Measurements from ENCODE around the gene SLC16A13.
"Not testable (repeated sequence)": the region's sequence is repeated elsewhere in the genome, so short reads cannot be mapped to it uniquely, and the experiment has no call there.

Gene SLC16A13

DNA sequence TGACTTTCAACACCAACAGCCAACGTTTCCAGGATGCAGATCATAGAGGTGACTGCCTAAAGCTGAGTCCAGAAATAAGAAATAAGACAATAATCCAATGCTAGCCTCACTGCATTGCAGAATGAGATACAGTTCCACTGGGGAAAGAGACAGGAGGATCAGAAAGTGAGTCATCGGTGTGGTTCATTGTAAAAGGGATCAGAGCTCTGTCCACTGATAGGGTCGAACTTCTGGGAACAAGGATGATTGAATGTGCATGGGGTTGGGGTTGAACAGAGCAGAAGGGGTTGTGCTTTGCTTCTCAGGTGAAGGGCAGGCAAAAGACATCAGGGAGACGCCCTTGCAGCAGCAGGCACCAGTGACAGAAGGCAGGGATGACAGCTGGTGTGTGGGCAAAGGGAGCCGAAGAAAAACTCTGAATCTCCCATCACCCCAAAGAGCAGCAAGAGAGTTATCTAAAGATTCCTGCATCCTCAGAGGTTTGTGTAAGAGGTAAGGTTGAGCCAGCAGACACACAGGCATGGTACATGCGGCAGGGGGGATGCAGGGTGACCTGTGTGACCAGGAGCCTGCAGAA, 27.8 kb downstream of the SLC16A13 start:
- DNase-seq (ENCODE audit: low read depth) = no peak

DNA sequence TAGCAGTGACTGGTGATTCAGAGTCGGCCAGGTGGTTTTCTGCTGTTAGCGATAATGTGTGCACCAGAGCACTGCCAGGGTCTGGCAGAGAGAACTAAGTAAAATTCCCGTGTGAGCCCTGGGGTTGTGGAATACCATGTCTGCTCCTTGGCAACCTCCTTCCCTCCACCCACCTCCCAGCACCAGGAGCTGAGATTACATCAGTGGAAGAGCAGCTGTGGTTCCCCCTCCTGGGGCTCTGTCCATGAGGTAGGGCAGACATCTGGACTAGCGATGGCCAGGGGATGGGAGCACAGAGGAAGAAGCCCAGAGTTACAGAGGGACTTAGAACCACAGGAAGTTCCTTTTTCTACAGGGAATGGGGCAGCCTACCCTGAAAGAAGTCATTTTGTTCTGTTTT, 28.4 kb downstream of the SLC16A13 start:
- DNase-seq (ENCODE audit: low read depth) = no peak

DNA sequence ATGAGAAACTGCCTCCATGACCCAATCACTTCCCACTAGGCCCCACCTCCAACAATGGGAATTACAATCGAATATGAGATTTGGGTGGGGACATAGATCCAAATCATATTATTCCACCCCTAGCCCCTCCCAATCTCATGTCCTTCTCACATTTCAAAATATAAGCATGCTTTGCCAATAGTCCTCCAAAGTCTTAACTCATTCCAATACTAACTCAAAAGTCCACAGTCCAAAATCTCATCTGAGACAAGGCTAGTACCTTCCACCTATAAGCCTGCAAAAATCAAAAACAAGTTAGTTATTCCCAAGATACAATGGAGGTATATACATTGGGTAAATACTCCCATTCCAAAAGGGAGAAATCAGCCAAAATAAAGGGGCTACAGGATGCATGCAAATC, 31.4 kb downstream of the SLC16A13 start:
- no peak for DNase-seq (ENCODE audit: low read depth)

DNA sequence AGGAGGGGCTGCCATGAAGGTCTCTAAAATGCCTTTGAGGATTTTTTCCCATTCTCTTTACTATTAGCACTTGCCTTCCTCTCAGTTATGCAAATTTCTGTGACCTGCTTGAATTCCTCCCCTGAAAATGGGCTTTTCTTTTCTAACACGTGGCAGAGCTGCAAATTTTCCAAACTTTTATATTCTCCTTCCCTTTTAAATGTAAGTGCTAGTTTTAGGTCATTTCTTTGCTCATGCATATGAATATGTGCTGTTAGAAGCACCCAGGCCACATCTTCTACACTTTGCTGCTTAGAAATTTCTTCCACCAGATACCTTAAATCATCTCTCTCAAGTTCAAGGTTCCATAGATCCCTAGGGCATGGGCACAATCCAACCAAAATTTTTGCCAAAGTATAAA, 32.5 kb downstream of the SLC16A13 start:
- DNase-seq (ENCODE audit: low read depth) = no peak

DNA sequence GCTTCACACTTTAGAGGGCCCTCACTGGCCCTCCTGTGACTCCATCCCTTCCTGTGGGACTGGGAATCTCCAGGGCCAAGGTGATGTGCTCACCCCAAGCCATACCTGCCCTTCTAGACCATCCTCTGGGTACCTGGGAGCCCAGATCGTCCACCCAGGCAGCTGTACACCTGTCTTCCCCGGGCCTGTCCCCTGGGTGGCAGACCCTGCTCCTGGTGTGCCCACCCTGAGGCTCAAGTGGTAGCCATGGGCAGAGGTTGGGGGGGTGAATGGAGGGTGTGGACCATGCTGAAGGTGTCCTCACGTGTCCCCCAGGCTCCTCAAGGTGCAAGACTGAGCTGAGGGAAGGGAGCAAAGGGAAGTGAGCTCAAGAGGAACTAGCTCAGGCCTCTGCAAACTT, 34.9 kb downstream of the SLC16A13 start:
- no peak for DNase-seq (ENCODE audit: low read depth)

DNA sequence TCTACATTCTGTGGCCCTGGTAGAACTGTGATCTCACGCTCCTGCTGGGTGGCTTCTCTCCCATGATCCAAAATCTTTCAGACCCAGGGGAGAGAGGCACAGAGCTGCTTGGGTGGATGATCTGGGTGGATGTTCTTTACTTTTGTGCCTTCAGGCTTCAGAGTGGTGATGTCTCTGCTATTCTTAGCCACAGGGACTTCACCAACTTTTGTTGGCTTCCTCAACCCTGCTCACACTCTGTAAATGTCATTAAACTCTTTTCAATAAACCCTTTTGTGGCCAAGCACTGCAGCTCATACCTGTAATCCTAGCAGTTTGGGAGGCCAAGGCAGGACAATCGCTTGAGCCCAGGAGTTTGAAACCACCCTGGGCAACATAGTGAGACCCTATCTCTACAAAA, 36.6 kb downstream of the SLC16A13 start:
- DNase-seq (ENCODE audit: low read depth) = no peak

DNA sequence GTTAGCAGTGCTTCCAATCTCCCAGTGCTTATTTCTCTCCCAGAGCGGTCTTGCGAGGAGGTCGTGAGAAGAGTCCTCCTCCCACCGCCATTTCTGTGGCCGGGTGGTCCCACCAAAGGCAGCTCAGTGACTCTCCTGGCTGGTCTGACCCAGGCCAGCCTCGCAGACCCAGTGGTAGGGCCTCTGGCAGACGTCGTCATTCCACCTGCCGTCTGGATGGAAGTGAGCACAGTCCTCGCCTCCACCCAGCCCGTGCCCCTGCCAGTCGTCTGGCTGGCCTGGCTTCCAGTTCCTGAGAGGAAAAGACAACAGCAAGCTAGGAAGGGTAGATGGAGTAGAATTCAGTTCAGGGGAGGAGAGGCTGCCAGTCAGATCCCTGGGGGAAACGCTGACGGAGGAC, 39.1 kb downstream of the SLC16A13 start:
- DNase-seq (ENCODE audit: low read depth) = no peak

DNA sequence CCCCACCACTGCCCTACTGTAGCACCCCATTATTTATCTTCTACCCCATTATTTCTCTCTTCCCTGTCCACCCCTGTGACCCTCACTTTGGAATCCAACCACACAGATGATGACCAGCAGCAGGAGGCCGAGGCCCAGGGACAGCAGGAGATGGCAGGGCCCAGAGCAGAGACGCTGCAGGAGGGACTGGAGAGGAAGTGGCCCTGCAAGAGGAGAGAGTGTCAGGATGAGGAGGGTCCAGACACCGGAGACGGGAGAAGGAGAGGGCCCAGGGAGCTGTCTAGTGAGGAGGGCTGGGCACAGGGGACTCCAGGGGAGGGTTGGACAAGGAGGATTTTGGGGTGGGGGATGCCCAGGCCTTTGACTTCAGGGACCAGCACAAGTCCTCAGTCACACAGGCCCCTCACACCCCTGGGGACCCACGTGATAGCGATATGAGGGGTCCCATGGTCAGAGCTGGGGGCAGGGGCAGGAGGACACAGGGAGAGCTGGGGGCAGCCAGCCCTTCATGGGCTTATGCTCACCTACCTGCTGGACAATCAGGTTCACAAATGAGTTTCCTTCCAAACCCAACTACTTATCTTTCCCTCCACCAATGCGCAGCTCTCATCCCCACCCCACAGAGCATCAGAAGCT, 42.2 kb downstream of the SLC16A13 start:
- DNase-seq (ENCODE audit: low read depth) = no peak

DNA sequence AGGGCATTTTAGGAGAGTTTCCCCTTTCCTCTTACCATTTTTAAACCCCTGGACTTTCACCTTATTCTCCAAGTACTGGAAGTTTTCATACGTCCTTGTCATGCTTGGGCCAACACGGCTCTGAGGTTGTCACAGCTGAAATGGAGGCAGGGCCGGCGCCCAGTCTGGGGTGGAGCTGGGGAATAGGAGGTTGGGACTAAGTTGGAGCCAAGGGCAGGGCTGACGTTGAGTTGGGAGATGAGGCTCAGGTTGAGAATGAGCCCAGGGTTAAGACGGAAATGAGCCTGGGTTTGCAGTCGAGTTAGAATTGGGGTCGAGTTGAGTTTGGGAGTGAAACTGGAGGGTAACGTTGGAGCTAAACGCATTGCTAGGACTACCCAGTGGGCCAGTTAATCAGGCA, 42.9 kb downstream of the SLC16A13 start:
- no peak for DNase-seq (ENCODE audit: low read depth)

DNA sequence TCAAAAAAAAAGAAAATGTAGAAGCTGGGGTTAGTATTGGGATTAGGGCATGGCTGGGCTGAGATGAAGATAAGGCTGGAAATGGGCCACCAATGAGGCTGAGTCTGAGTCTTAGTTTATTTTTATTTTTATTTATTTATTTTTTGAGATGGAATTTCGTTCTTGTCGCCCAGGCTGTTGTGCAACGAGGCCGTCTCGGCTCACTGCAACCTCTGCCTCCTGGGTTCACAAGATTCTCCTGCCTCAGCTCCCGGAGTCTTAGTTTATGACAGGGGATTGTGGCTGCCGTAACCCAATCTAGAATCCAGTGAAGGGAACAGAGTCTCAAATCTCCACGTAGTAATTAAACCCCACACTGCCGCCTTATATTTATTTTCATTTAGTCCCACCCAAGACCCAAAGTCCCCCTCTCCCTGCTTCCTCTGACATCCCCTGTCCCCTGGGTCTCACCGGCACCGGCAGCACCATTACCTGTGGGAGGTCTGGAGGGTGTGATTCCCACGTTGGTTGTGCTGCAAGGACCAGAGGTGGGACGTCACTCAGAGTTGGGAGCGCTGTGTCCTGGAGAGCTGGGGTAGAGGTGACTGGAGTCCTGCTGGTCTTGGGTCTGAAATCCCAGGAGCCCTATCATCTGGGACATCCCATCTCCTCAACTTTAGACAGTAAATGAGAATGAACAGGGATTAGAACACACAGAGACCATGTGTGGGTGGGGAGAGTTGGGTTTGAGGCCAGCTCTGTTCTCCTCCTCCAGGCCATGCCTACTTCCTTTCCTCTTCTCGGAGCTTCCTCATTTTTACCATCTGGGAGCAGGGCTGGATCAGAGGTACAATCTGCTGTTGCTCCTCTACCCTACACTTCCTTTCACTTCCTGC, 44.0 kb downstream of the SLC16A13 start, which contains the start of gene CLEC10A:
Gene CLEC10A, minus strand, starts transcription at position 671 of the 875 bp plus-strand sequence. CDS start 1,439 bp downstream, outside the sequence.
- no peak for DNase-seq (ENCODE audit: low read depth)

DNA sequence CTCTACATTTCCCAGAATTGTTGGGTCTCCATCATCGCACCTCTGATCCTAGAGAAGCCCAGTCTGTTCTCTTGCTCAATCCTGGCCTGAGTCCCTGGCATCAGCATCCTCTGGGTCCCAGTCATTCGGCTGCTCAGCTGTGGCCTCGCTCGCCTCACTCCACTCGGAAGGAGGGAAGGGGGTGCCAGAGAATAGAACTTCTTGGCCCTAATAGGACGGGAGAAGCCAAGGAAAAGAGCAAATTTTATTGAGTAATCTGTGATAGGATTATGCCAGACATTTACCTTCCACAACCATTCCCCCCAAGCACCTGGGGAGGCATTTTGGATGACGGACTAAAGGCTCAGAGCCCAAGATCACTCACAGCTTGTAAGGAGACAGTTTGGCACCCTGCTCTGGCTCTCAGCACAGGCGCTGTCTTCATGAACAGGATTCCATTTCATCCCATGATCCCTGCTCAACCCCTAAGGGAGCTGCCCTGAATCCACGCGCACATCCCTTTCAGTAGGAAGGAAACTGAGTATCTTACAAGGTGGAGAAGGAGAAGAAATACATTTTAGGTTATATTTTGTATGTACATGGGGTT, 44.7 kb downstream of the SLC16A13 start:
- DNase-seq (ENCODE audit: low read depth) = no peak

DNA sequence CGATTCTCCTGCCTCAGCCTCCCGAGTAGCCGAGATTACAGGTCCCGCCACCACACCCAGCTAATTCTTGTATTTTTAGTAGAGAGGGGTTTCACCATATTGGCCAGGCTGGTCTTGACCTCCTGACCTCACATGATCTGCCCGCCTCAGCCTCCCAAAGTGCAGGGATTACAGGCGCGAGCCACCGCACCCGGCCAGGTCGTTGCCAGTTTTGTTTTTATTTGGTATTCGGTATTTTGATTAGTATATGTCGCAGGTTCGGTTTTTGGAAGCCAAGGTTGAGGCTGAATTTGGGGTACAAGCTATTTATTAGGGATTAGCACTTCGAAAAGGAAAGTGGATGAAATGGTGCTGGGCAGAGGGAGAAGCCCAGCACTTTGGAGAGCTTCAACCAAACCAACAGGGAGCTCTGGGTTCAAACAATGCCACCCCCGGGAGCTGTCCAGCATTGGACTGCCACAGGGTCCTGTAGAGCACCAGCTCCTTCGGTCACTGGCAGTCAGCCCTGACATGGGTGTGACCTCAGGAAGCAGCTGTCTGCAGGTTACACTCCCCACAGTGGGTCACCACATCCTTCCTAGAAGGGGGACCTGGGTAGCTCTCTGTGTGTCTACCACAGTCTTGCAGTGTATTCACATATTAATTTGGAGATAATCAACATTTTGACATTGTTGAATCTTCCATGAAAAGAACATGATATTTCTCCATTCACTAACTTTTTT, 45.7 kb downstream of the SLC16A13 start:
- DNase-seq (ENCODE audit: low read depth) = no peak

DNA sequence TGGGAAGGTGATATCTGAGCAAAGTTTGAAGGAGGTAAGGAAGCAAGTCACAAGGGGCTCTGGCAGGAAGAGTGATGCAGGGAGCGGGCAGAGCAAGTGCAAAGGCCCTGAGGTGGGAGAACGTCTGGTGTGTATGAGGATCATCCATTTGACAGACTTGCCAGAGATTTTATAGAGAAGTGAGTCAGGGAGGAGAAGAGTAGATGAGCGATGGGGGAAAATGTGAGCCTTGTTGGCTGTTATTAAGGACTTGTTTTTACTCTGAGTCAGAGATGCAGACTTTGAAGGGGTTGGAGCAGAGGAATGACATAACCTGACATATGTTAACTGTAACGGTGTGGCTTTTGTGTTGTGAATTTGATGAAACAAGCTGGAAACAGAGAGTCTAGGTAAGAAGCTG, 47.8 kb downstream of the SLC16A13 start:
- no peak for DNase-seq (ENCODE audit: low read depth)

DNA sequence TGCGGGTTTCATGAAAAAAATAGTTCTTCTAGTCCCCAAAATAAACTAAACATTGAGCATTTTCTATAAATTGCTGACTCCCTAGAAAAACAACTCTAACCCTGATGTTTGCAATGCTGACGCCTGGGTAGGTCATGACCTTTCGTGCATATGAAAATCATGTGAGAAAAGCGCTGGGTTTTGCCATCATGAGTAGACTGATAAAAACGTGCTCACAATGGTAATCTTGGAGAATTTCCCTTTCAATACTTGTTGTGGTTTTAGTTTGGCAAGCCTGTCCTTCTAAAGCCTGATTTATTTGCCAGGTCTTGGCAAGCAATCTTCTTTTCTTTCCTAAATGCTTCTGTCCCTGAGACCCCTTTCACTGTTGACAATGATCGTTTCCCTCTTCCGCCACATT, 48.3 kb downstream of the SLC16A13 start:
- DNase-seq (ENCODE audit: low read depth) = no peak

DNA sequence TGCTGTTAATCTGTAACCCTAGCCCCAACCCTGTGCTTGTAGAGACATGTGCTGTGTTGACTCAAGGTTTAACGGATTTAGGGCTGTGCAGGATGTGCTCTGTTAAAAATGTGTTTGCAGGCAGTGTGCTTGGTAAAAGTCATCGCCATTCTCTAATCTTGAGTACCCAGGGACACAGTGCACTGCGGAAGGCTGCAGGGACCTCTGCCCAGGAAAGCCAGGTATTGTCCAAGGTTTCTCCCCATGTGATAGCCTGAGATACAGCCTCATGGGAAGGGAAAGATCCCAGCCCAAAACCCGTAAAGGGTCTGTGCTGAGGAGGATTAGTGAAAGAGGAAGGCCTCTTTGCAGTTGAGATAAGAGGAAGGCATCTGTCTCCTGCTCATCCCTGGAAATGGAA, 52.6 kb downstream of the SLC16A13 start:
- DNase-seq (ENCODE audit: low read depth) = not testable (repeated sequence)

DNA sequence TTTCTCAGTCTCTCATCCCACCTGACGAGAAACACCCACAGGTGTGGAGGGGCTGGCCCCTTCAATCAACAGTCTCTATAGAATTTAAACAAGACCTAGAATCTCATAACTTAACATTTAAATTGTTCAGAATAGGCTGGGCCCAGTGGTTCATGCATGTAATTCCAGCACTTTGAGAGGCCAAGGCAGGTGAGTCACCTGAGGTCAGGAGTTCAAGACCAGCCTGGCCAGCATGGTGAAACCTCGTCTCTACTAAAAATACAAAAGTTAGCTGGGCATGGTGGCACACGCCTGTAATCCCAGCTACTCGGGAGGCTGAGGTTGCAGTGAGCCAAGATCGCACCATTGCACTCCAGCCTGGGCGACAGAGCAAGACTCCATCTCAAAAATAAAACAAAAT, 53.8 kb downstream of the SLC16A13 start:
- not testable (repeated sequence) for DNase-seq (ENCODE audit: low read depth)
